WI38 (cell line): Measurements from ENCODE around the gene LRRK1.

Source experiments
- H3K4me3 ChIP-seq: 2 replicates; pipeline ENCODE4 v1.5.1; 2011; ENCODE audit warnings: low read depth, mild to moderate bottlenecking, control low read depth, low read length
- TF ChIP-seq, protein P1 (sequence below): IDR thresholded peaks from 2 replicates; pipeline ENCODE4 v1.5.1; 2012; ENCODE audit warnings: low read depth, mild to moderate bottlenecking, control low read depth, low read length

Gene LRRK1

DNA sequence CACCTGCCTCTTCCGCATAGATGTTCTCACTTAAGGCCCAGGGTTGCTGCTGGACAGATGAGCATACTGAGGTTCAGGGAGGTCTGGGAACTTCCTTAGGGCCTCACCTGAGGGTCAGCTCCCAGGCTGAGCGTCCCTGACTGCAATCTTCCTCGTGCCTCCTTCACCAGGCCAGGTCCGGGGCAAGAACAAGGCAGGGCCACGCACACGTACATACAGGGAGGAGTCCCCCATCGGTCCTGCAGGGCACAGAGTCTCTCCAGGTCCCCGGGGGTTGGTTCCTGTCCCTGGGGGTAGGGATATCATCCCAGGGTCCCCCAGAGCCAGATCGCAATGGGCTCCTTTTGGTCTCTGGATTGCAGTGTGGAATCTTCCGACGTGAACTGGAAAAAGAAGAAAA is 130.1 kb downstream of the LRRK1 start:
- TF ChIP-seq, protein P1, sequence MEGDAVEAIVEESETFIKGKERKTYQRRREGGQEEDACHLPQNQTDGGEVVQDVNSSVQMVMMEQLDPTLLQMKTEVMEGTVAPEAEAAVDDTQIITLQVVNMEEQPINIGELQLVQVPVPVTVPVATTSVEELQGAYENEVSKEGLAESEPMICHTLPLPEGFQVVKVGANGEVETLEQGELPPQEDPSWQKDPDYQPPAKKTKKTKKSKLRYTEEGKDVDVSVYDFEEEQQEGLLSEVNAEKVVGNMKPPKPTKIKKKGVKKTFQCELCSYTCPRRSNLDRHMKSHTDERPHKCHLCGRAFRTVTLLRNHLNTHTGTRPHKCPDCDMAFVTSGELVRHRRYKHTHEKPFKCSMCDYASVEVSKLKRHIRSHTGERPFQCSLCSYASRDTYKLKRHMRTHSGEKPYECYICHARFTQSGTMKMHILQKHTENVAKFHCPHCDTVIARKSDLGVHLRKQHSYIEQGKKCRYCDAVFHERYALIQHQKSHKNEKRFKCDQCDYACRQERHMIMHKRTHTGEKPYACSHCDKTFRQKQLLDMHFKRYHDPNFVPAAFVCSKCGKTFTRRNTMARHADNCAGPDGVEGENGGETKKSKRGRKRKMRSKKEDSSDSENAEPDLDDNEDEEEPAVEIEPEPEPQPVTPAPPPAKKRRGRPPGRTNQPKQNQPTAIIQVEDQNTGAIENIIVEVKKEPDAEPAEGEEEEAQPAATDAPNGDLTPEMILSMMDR, result no peak
- H3K4me3 ChIP-seq, result no peak overlapping the region

DNA sequence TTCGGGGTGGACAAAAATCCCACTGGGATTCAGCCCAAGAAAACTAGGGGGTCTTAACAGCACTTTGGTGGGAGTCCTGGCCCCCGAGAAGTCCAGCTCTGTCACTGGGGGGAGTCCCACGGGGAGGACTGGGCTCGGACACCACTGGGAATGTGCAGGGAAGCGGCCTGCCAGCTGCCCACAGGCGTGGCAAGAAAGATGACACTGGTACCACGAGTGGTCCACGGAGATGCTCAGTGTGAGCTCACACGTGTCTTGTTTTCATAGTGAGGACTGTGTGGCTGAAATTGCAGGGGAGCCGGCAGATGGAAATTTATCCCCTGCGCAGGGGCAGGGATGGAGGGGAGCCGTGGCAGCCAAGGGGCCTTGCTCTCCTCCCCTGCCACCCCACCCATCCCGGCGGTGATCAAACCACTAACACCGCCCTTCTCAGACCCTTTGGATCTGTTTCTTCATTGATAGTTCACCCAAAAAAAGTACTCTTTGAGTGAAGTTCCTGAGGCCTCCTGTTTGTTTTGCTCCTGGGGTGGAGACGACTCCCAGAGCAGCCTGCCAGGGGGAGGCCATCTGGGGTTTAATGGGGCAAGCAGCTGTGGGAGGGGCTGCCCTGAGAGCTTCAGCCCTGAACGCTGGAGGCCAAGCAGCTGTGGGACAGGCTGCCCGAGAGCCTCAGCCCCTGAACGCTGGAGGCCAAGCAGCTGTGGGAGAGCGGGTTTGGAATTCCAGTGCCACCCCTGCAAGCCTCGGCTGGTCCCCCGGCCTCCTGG is 130.9 kb downstream of the LRRK1 start:
- TF ChIP-seq, protein P1, result no peak
- no peak overlapping the region for H3K4me3 ChIP-seq

DNA sequence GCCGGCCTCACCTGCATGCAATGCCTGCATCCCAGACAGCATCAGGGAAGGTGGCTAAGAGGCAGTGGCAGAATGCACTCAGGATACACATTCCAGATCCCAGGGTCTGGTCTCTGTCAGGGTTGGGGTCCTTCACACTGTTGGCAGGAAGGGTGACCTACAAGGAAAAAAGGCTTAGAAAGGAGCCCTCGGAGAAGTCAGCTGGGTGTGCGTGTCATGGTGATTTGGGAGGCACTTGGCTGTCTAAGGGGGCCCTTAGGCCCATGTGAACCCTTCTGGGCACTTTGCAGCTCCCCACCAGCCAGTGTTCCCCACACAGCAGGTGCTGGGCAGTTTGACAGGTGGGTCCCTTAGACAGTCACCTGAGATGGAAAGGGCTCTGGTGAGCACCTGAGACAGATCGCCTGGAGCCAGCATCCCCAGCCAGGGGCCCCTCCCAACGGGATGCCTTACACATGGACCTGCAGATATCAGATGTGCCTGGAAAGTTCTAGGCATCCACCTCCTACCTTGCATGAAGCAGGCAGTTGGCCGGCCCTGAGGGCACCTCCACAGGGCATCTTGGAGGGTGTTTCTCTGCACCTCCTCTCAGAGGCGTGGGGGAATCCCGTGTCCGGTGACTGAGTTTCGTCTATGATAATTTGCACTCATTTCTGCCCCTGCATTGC is 131.6 kb downstream of the LRRK1 start:
- no peak overlapping the region for H3K4me3 ChIP-seq
- TF ChIP-seq, protein P1, result no peak

DNA sequence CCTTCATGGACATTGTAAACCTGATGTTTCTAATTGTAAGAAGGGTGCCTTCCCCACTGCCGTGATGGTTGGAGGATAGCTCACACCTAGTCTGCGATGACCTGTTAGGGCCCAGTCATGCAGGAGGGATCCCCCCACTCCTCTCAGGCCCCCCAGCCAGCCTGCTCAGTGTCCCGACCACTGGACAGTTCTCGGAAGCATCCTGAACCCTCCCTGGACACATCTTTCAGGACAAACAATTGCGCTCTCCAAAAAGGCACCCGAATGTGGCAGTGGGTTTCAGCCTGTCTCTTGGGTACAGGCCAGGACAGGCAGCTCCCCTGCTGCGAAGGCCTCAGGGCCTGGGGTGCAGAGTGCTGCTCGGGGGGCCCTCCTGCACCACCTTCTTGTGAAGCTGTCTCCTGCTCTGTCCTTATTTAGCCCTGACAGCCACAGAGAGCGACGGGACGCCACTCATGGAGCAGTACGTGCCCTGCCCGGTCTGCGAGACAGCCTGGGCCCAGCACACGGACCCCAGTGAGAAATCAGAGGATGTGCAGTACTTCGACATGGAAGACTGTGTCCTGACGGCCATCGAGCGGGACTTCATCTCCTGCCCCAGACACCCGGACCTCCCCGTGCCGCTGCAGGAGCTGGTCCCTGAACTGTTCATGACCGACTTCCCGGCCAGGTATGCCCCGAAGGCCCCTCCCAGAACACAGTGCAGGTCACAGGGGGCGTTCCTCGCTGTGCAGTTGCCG is 132.3 kb downstream of the LRRK1 start:
- H3K4me3 ChIP-seq, result no peak overlapping the region
- TF ChIP-seq, protein P1, result no peak

DNA sequence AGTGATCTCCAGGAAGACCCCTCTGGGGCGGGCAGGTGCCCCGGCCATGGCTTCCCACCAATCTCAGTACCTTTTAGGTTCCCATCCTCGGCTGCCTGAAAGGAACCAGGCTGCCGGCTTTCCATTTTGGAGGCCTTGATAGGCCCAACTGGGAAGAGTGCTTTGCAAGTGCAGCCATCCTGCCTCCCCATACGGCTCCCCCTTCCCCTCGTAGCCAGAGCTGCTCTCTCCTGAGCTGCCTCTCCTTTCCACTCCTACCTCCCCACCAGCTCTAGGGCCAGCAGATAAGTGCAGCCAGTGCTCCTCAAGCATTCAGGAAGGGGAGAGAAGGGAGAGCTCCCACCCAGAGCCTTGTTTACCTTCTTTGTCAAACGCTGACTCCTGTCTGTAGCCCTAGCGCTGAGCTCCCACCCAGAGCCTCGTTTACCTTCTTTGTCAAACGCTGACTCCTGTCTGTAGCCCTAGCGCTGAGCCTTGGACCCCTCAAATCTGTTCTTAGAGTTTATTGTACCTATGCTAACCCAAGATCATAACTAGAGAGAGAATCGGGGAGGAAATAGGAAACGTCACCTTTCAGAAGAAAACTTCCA is 133.0 kb downstream of the LRRK1 start:
- TF ChIP-seq, protein P1, result no peak

DNA sequence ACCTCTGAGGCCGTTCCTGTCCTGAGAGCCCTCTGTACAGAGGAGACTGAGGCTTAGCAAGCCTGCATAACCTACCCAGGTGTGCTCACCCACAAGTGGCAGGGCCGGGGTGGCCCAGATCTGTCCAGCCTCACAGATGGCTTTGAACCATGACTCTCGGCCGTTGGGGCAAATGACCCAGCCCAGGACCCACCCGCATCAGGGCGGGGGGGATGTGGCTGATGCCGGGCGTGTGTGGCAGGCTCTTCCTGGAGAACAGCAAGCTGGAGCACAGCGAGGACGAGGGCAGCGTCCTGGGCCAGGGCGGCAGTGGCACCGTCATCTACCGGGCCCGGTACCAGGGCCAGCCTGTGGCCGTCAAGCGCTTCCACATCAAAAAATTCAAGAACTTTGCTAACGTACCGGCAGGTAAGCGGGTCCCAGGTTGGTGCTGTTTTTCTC is 133.5 kb downstream of the LRRK1 start:
- H3K4me3 ChIP-seq, result no peak overlapping the region
- TF ChIP-seq, protein P1, result no peak

More for the DNA sequence above, 133.0 kb downstream of the LRRK1 start:
- H3K4me3 ChIP-seq, result no peak overlapping the region
